Stimulated activated memory B cell treated with anti-CD40 and anti-IgM and Interleukin-4, amounts not matched to agents 10 μg/mL and 1 μg/mL and 100 μg/mL, for 72 hours (primary cell): Measurements from ENCODE around the gene CDC42SE1.
"Not testable (repeated sequence)": the region's sequence is repeated elsewhere in the genome, so short reads cannot be mapped to it uniquely, and the experiment has no call there.

Experiments
- ATAC-seq: fragments of 150-1000 bp; cut with Tn5 transposase; 2 replicates; pipeline ENCODE4 v1.10.0; 2021
- H3K27ac Mint-ChIP-seq: one replicate; pipeline ENCODE4 v1.8.0; 2022; ENCODE audit warnings: mild to moderate bottlenecking, mixed read lengths
- H3K27me3 Mint-ChIP-seq: one replicate; pipeline ENCODE4 v1.8.0; 2022; ENCODE audit warnings: mixed read lengths
- H3K36me3 Mint-ChIP-seq: one replicate; pipeline ENCODE4 v1.8.0; 2022; ENCODE audit warnings: mixed read lengths
- H3K4me1 Mint-ChIP-seq: one replicate; pipeline ENCODE4 v1.8.0; 2022; ENCODE audit warnings: mixed read lengths
- H3K4me3 Mint-ChIP-seq: one replicate; pipeline ENCODE4 v1.8.0; 2022; ENCODE audit warnings: mild to moderate bottlenecking, moderate library complexity, mixed read lengths
- H3K9me3 Mint-ChIP-seq: one replicate; pipeline ENCODE4 v1.8.0; 2022; ENCODE audit warnings: mixed read lengths

The CDC42SE1 gene, protein sequence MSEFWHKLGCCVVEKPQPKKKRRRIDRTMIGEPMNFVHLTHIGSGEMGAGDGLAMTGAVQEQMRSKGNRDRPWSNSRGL

GRCh38 chr1:151059109-151060006, at the start of gene CDC42SE1:
Gene CDC42SE1 (minus strand): TSS chr1:151059622. CDS start chr1:151055730, 3,892 bp downstream.
- H3K27ac Mint-ChIP-seq: peak within 1 kb of the TSS; percentile 90
- peak; percentile 94 for ATAC-seq
- peaks cover 44% of the 10 kb centered on the region for H3K36me3 Mint-ChIP-seq
- H3K9me3 Mint-ChIP-seq: no peaks in the 10 kb centered on the region
- peaks cover 60% of the 10 kb centered on the region for H3K4me1 Mint-ChIP-seq
- no peaks in the 10 kb centered on the region for H3K27me3 Mint-ChIP-seq
- peak within 1 kb of the TSS; percentile 86 for H3K4me3 Mint-ChIP-seq

DNA sequence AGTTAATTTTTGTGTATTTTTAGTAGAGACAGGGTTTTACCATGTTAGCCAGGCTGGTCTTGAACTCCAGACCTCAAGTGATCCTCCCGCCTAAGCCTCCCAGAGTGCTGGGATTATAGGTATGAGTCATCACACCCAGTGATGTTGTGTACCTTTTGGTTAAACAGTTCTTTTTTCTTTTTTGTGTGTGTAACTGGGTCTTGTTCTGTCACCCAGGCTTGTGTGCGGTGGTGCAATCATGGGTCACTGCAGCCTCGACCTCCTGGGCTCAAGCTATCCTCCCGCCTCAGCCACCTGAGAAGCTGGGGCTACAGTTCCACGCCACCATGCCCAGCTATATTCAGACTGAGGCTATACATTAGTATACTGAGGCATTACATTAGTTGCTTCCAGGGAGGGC, 48.9 kb upstream of the CDC42SE1 start:
- ATAC-seq: no peak
- Mint-ChIP-seq H3K4me1 (no peaks in the 10 kb centered on the region), H3K4me3 (no peak overlapping the region), H3K36me3 (peaks cover 24% of the 10 kb centered on the region), H3K27ac (no peak overlapping the region), H3K9me3 (no peaks in the 10 kb centered on the region), H3K27me3 (no peaks in the 10 kb centered on the region)

DNA sequence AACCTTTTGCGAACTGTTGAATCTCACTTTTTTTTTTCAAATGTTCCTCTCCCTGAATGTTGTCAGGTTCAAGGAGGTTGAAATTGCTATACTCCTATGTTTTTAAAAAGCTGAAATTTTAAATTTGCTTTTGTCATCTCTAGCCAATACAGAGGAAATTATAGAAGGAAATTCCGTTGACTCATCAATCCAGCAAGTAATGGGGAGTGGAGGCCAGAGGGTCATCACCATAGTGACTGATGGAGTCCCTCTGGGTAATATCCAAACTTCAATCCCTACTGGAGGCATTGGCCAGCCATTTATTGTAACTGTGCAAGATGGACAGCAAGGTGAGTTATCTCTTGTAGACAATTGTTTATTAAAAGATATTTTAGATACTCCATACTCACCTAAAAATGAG, 47.5 kb upstream of the CDC42SE1 start:
- H3K27me3 Mint-ChIP-seq: no peaks in the 10 kb centered on the region
- H3K9me3 Mint-ChIP-seq: no peaks in the 10 kb centered on the region
- peaks cover 24% of the 10 kb centered on the region for H3K36me3 Mint-ChIP-seq
- H3K4me3 Mint-ChIP-seq: no peak overlapping the region
- ATAC-seq: no peak
- no peaks in the 10 kb centered on the region for H3K4me1 Mint-ChIP-seq
- no peak overlapping the region for H3K27ac Mint-ChIP-seq

DNA sequence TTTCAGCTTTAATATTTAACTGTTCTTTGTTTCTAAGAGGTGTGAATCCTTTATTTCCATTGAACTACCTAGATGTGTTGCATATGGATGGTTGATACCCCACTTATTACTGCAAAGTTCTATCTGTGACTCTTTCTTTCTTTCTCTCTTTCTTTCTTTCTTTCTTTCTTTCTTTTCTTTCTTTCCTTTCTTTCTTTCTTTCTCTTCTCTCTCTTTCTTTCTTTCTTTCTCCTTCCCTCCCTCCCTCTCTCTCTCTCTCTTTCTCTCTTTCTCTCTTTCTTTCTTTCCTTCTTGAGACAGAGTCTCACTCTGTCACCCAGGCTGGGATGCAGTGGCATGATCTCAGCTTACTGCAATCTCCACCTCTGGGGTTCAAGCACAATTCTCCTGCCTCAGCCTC, 45.2 kb upstream of the CDC42SE1 start:
- Mint-ChIP-seq H3K4me3 (no peak overlapping the region), H3K27me3 (no peaks in the 10 kb centered on the region), H3K4me1 (no peaks in the 10 kb centered on the region), H3K36me3 (peaks cover 24% of the 10 kb centered on the region), H3K9me3 (no peaks in the 10 kb centered on the region), H3K27ac (no peak overlapping the region)
- ATAC-seq: no peak

DNA sequence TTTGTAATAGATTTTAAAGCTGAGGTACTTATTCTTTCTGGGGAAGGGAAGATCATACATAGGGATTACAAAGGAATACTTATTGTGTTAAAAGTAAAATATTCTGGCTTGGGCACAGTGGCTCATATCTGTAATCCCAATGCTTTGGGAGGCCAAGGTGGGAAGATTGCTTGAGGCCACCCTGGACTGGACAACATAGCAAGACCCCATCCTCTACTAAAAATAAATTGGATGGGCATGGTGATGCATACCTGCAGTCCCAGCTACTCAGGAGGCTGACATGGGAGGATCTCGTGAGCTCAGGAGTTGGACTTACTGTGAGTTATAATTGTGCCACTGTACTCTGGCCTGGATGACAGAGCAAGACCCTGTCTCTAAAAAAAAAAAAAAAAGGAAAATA, 38.7 kb upstream of the CDC42SE1 start:
- Mint-ChIP-seq H3K36me3 (peaks cover 7% of the 10 kb centered on the region), H3K27me3 (no peaks in the 10 kb centered on the region), H3K27ac (no peak overlapping the region), H3K9me3 (no peaks in the 10 kb centered on the region), H3K4me1 (no peaks in the 10 kb centered on the region), H3K4me3 (no peak overlapping the region)
- no peak for ATAC-seq

DNA sequence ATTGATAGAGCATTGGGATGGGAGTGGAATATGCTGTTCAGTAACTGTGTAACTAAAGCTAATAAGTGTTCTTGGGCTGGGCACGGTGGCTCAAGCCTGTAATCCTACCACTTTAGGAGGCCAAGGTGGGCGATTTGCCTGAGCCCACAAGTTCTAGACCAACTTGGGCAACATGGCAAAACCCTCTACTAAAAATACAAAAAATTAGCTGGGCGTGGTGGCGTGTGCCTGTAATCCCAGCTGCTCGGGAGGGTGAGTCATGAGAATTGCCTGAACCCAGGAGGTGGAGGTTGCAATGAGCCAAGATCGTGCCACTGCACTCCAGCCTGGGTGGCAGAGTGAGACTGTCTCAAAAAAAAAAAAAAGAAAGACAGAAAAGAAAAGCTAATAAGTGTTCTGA, 38.0 kb upstream of the CDC42SE1 start:
- not testable (repeated sequence) for H3K36me3 Mint-ChIP-seq, H3K27me3 Mint-ChIP-seq, H3K27ac Mint-ChIP-seq, ATAC-seq, H3K9me3 Mint-ChIP-seq, H3K4me3 Mint-ChIP-seq, H3K4me1 Mint-ChIP-seq

DNA sequence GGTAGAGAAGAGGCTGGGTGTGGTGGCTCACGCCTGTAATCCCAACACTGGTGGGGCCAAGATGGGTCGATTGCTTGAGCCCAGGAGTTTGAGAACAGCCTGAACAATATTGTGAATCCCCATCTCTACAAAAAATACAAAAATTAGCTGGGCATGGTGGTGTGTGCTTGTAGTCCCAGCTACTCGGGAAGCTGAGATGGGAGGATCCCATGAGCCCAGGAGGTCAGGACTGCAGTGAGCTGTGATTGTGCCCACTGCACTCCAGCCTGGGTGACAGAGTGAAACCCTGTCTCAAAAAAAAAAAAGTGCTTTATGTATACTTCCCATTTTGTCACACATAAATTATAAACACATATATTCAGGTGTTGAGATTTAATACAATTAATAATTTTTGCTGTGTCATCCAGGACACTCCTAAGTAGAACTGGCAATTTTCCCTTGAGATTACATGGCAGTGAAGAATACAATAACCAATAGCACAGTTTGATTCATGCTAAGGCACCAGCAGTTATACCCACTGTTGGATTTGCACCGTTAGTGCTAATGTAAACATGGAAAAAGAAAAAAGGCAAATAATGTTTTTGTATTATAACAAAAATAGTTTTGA, 26.6 kb upstream of the CDC42SE1 start:
- Mint-ChIP-seq H3K27me3 (no peaks in the 10 kb centered on the region), H3K36me3 (peaks cover 6% of the 10 kb centered on the region), H3K4me3 (no peak overlapping the region), H3K4me1 (peaks cover 8% of the 10 kb centered on the region), H3K27ac (no peak overlapping the region), H3K9me3 (no peaks in the 10 kb centered on the region)
- ATAC-seq: no peak

GRCh38 chr1:151072224-151072623, 12.8 kb upstream of the CDC42SE1 start:
- no peaks in the 10 kb centered on the region for H3K27me3 Mint-ChIP-seq
- no peaks in the 10 kb centered on the region for H3K9me3 Mint-ChIP-seq
- no peak for ATAC-seq
- peak overlapping the region; percentile 100 for H3K27ac Mint-ChIP-seq
- H3K4me3 Mint-ChIP-seq: no peak overlapping the region
- H3K36me3 Mint-ChIP-seq: peaks cover 6% of the 10 kb centered on the region
- H3K4me1 Mint-ChIP-seq: peaks cover 16% of the 10 kb centered on the region

DNA sequence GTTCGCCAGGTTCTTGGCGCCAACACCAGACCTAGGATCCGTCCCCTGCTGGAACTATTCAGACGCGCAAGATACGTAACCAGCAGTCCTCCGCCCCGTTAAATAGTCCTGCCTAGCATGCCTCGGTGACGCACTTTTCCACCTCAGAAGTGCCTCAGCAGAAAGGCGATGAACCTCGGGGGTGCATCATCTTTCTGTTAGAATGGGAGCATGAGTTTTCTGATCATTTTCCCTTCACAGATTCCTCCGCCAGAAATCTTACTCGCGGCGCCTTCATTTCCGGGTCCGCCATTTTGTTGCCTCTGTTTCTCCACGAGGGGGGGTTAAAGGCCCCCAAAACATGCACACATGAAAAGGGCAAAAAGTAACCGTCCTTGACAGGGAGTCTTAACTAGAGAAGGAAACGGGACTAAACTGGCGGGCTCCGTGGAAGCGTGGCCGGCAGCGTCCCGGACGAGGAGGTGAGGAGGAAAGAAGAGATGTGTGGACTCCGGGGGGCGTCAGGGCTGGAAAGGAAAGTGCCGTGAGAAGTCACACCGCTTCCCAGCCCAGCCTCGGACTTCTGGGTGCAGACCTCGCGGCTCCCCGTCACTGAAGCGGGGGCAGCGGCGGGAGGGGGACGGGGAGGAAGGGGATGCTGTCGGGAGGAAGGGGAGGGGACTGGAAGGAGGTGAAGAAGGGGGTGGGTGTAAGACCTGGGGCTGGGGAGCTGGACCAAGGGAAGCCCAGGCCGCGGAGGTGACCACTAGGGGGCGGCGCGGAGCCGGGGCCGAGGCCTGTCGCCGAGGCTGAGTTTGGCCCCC, 11.3 kb upstream of the CDC42SE1 start, which contains the start of gene GABPB2:
Gene GABPB2, plus strand, starts transcription at position 288 of the 803 bp plus-strand sequence. CDS start 17,429 bp downstream, outside the sequence.
- Mint-ChIP-seq H3K4me3 (peak within 1 kb of the TSS; percentile 98), H3K27ac (peak within 1 kb of the TSS; percentile 100)
- peak; percentile 97 for ATAC-seq

GRCh38 chr1:151069103-151069486, 9.7 kb upstream of the CDC42SE1 start:
- no peaks in the 10 kb centered on the region for H3K27me3 Mint-ChIP-seq

More for the DNA sequence above, 11.3 kb upstream of the CDC42SE1 start, which contains the start of gene GABPB2:
- Mint-ChIP-seq H3K4me1 (peaks cover 16% of the 10 kb centered on the region), H3K27me3 (no peaks in the 10 kb centered on the region), H3K36me3 (peaks cover 8% of the 10 kb centered on the region), H3K9me3 (no peaks in the 10 kb centered on the region)

DNA sequence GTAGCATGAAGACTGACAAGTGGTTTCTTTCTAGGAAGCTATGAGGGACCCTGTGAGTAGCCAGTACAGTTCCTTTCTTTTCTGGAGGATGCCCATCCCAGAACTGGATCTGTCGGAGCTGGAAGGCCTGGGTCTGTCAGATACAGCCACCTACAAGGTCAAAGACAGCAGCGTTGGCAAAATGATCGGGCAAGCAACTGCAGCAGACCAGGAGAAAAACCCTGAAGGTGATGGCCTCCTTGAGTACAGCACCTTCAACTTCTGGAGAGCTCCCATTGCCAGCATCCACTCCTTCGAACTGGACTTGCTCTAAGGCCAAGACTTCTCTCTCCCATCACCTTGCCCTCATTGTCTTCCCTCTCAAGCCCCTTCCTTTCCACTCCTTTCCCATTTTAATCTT, 7.8 kb upstream of the CDC42SE1 start:
- Mint-ChIP-seq H3K27ac (no peak overlapping the region), H3K4me3 (no peak overlapping the region)

More at GRCh38 chr1:151069103-151069486, 9.7 kb upstream of the CDC42SE1 start:
- H3K4me1 Mint-ChIP-seq: peaks cover 16% of the 10 kb centered on the region
- no peaks in the 10 kb centered on the region for H3K9me3 Mint-ChIP-seq
- H3K4me3 Mint-ChIP-seq: peak overlapping the region; percentile 98
- H3K36me3 Mint-ChIP-seq: peaks cover 6% of the 10 kb centered on the region
- peak overlapping the region; percentile 100 for H3K27ac Mint-ChIP-seq
- no peak for ATAC-seq

DNA sequence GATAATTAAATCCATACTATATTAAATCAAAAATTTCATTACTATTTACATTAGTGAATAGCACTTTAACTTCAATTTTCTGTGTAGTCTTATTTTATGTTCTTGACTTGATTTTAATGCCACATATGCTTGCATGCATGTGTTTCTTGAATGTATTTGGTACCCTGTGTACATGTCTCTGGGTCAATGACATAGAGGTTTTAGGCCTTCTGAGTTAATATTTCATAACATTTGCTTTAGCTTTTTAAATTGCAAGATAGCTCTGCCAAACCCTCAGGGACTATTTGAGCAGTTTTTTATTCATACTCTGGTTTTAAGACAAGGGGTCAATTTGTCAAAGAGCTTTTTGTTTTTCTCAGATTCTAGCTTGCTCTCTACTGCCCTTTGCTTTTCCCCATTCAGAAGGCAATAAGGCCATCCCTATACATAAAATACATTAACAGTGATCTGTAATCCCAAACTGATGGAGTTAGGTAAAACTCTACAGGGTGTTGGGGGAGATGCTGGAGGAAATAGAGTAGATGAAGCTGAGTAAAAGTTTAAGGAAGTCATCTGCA, 5.7 kb upstream of the CDC42SE1 start:
- Mint-ChIP-seq H3K4me1 (peaks cover 13% of the 10 kb centered on the region), H3K27me3 (no peaks in the 10 kb centered on the region), H3K27ac (no peak overlapping the region), H3K9me3 (no peaks in the 10 kb centered on the region), H3K4me3 (no peak overlapping the region), H3K36me3 (peaks cover 6% of the 10 kb centered on the region)
- ATAC-seq: no peak

More for the DNA sequence above, 7.8 kb upstream of the CDC42SE1 start:
- Mint-ChIP-seq H3K27me3 (no peaks in the 10 kb centered on the region), H3K36me3 (peaks cover 6% of the 10 kb centered on the region), H3K4me1 (peaks cover 7% of the 10 kb centered on the region), H3K9me3 (no peaks in the 10 kb centered on the region)
- no peak for ATAC-seq

DNA sequence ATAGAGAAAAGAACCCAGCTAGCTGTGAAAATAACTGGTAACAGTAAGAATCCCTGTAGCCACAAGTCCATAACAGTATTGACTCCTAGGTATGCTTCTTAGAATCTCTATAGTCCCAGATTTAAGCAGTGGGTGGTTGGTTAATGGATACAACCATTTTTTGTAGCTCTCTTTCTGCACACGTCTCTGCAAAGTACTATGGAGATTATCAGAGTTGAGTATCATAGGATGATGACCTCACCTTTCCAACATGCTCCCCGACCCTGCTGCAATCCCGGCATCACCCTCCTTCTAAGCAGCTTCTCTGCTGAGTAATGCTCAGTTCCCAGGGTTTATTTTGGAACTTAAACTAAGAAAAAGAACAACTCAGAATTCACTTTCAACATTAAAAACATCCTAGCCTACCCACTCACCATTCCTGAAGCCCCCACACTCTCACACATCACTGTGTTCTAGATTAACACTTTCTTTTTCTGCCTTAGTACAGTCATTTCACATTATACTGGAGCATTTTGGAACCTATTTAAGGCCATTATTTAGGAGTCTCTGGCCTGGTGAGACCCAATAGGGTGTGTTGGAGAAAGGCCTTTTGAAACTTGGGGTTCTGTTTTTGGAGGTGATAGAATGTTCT, 3.4 kb upstream of the CDC42SE1 start:
- no peak overlapping the region for H3K4me3 Mint-ChIP-seq
- H3K27me3 Mint-ChIP-seq: no peaks in the 10 kb centered on the region
- ATAC-seq: no peak
- peaks cover 21% of the 10 kb centered on the region for H3K36me3 Mint-ChIP-seq
- H3K4me1 Mint-ChIP-seq: peaks cover 26% of the 10 kb centered on the region
- no peak overlapping the region for H3K27ac Mint-ChIP-seq
- H3K9me3 Mint-ChIP-seq: no peaks in the 10 kb centered on the region

GRCh38 chr1:151061704-151062103, 2.3 kb upstream of the CDC42SE1 start:
- no peak overlapping the region for H3K4me3 Mint-ChIP-seq
- H3K27ac Mint-ChIP-seq: no peak overlapping the region
- H3K36me3 Mint-ChIP-seq: peaks cover 30% of the 10 kb centered on the region
- no peaks in the 10 kb centered on the region for H3K27me3 Mint-ChIP-seq
- H3K4me1 Mint-ChIP-seq: peaks cover 38% of the 10 kb centered on the region
- no peaks in the 10 kb centered on the region for H3K9me3 Mint-ChIP-seq
- no peak for ATAC-seq
